Adrenal gland (tissue), 5 donors: ENCODE results near the gene NOP14.

ENCODE experiments used
- POLR2A ChIP-seq, 2 donors: fragments of 450-650 bp; IDR thresholded peaks; one replicate each; pipeline ENCODE4 v1.6.1; 2017; ENCODE audit warnings: antibody characterized with exemption in 2 of 2, mild to moderate bottlenecking in 2 of 2, moderate library complexity in 1 of 2
- TF ChIP-seq, protein P1 (sequence below), 6 experiments: fragments of 450-650 bp in 4 of 6; fragments of 200-600 bp in 2 of 6; sonication (generic) in 1 of 6; IDR thresholded peaks; 1 replicate in 5 of 6; 2 replicates in 1 of 6; pipeline versions ENCODE4 v1.5.1 to v1.8.0; 2016 to 2021; ENCODE audit warnings: antibody characterized with exemption in 6 of 6, mild to moderate bottlenecking in 2 of 6, moderate library complexity in 1 of 6
- donor health status: DM: no; HTN: no; CAD: no.

DNA sequence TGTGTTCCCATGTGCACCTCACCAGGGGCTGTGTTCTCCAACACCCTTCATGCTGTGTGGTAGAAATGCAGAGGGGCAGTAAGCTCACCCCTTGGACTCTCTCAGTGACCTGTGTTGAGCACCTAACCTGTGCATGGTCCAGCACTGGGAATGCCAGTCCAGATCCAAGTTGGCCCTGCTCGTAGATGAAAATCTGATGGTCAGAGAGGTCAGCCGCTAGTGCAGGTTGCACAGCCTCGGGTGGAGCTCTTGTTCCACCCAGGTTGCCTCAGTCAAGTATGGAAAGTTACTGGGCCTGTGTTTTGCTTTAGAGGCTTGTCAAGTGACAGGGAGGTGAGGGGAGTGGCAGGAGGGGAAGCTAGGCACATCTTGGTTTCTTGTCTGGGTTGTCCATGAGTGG is 51.3 kb downstream of the NOP14 start:
- TF ChIP-seq, protein P1, sequence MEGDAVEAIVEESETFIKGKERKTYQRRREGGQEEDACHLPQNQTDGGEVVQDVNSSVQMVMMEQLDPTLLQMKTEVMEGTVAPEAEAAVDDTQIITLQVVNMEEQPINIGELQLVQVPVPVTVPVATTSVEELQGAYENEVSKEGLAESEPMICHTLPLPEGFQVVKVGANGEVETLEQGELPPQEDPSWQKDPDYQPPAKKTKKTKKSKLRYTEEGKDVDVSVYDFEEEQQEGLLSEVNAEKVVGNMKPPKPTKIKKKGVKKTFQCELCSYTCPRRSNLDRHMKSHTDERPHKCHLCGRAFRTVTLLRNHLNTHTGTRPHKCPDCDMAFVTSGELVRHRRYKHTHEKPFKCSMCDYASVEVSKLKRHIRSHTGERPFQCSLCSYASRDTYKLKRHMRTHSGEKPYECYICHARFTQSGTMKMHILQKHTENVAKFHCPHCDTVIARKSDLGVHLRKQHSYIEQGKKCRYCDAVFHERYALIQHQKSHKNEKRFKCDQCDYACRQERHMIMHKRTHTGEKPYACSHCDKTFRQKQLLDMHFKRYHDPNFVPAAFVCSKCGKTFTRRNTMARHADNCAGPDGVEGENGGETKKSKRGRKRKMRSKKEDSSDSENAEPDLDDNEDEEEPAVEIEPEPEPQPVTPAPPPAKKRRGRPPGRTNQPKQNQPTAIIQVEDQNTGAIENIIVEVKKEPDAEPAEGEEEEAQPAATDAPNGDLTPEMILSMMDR (IDR thresholded peaks at IDR 0.05) = no peak
- TF ChIP-seq POLR2A (IDR thresholded peaks at IDR 0.05) = no peak
